ENCODE measurements around the gene PCDHB15.
"Not testable (repeated sequence)": the region's sequence is repeated elsewhere in the genome, so short reads cannot be mapped to it uniquely, and the experiment has no call there.

The PCDHB15 gene

DNA sequence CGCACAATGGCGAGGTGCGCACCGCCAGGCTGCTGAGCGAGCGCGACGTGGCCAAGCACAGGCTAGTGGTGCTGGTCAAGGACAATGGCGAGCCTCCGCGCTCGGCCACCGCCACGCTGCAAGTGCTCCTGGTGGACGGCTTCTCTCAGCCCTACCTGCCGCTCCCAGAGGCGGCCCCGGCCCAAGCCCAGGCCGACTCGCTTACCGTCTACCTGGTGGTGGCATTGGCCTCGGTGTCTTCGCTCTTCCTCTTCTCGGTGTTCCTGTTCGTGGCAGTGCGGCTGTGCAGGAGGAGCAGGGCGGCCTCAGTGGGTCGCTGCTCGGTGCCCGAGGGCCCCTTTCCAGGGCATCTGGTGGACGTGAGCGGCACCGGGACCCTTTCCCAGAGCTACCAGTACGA is 2.2 kb downstream of the PCDHB15 start:
- DNase-seq (ENCODE audit: low read depth, low spot score), result not testable (repeated sequence)

DNA sequence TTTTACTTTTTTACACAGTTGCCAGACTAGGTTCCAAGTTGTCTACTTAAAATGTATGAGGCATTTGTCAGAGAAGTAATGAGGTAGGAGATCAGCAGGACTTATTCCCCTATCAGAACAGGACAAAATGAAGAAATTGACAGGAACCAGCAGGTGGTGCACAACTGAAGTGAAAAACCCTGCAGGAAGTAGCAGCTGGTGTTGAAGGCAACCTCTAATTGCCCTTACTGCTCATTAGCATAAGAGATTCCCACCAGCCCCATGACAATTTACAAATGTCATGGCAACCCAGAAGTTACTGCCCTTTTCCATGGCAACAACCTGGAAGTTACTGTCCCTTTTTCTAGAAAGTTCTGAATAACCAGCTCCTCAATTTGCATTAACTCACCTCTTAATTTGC is 5.4 kb downstream of the PCDHB15 start:
- no peak for DNase-seq (ENCODE audit: low read depth, low spot score)

DNA sequence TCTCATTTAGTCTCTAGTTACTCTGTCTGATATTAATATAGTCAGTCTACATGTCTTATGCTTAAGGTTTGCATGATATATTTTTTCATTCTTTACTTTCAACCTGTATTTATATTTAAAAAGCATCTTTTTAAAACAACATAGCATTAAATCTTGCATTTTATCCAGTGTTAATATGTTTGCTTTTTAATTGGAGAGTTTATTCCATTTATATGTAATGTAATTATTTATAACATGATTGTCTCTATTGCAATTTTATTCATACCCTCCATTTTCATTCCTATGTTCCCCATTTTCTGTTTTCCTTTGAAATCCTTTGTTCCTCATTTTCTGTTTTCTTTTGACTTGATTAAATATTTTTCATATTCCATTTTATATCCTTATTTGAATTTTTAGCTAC is 13.3 kb downstream of the PCDHB15 start:
- no peak for DNase-seq (ENCODE audit: low read depth, low spot score)

DNA sequence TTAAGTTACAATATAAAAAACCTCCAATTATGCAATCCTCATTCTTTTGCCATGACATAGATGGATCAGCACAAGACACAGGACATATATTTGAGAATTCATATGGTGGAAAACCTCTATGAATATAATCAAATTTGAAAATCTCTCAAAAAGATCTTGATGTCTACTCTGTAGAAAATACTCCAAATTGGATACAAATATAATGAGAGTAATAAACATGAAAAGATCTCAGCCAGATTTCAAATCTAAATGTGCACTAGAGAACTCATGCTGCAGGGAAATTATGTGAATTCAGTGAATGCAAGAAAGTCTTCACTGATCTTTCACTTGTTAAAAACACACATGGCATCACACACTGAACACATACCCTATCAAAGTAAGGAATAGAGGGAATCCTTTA is 13.8 kb downstream of the PCDHB15 start:
- no peak for DNase-seq (ENCODE audit: low read depth, low spot score)

DNA sequence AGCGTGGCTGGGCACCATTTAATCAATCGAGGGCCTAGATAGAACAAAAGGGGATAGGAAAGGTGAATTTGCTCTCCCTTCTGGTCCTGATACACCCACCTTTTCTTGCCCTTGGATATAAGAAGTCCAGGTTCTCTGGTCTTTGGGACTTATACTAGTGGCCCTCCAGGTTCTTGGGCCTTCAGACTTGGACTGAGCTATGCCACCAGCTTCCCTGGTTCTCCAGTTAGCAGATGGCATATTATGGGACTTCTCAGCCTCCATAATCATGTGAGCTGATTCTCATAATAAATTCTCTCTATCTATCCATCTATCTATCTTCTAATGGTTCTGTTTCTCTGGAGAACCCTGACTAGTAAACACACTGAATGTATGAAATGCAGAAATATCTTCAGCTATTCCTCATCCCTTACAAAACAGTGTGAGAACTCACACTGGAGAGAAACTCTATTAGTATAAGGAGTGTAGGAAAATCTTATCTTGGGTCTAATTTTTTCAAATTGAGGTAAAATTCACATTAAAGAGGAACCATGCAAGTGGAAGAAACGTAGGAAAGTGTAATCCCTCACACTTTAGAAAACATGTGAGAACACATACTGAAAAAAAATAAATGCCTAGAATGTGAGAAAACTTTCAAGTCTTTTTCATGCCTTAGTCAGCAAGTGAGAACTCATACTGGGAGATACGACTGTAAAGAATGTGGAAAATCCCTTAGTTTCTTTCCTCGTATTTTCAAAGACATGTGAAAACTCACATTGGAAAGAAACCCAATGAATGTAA is 15.5 kb downstream of the PCDHB15 start:
- DNase-seq (ENCODE audit: low read depth, low spot score), result peak; percentile 7

DNA sequence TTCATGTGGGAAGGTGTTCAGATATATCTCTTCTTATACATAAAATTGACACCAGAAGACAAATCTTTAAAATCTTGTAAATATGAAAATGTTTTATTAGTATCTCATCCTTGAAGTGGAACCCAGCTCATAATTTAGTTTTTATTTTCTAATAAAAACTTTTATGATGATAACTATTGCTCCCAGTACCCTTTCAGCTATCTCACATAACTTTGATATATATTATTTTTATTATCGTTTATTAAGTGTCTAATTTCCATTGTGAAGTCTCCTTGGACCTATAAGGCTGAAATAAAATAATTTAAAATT is 16.0 kb downstream of the PCDHB15 start:
- no peak for DNase-seq (ENCODE audit: low read depth, low spot score)

DNA sequence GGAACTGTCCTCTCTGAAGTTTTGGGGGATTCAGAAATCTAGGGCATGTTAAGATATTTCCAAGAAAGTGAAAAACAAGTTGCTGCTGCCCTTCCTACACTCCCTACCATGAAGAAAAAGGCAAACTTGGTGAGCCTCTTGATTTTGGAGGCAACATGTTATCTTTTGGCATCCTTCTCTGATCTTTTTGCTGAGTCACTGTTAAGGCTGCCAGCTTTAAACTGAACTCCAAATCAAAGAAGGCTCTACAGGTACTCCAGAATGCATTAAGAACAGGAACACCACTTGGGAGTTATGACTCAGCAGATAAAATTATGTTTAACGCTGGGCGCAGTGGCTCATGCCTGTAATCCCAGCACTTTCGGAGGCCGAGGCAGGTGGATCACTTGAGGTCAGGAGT is 24.0 kb downstream of the PCDHB15 start:
- no peak for DNase-seq (ENCODE audit: low read depth, low spot score)

DNA sequence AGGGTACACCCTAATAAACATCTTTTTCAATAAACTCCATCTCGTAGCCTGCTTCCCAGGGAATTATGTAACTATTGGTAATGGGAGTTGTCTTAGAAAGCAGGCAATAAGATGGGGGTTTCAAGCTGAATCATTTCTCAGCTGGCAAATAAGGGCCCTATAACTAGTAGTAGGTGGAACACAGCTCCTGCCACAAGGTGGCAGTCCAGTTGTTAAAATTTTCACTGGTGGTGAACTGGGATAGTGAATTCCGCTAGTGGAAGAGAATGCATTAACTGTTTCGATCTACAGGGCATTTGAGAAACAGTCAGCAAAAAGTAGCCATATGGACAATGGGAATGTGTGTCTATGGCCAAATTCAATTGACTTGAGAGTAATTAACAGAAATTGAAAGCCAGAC is 27.7 kb downstream of the PCDHB15 start:
- no peak for DNase-seq (ENCODE audit: low read depth, low spot score)

DNA sequence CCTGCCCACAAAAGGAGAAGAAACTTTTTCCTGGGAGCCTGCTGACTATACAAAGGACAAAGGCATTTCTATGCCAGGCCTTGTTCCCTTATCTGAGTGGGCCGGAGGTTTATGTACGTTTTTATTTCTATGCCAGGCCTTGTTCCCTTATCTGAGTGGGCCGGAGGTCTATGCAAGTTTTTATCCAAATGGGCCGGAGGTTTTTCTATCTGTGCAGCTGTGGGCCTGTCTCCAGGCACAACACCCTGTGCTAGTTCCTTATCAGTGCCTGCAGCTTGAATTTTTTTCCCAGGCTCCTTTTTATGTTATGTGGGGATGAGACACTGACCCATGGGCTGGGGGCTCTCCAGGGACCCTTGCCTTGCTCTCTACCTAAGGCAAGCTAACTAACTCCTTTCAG is 53.2 kb downstream of the PCDHB15 start:
- DNase-seq (ENCODE audit: low read depth, low spot score), result no peak
